HG03139 (cell line): Measurements from ENCODE around the gene NDOR1.

Experiments
- ATAC-seq: cut with Tn5 transposase; IDR thresholded peaks from one replicate; pipeline ENCODE4 v1.9.1; 2021; ENCODE audit not compliant: unreplicated experiment

Gene NDOR1

DNA sequence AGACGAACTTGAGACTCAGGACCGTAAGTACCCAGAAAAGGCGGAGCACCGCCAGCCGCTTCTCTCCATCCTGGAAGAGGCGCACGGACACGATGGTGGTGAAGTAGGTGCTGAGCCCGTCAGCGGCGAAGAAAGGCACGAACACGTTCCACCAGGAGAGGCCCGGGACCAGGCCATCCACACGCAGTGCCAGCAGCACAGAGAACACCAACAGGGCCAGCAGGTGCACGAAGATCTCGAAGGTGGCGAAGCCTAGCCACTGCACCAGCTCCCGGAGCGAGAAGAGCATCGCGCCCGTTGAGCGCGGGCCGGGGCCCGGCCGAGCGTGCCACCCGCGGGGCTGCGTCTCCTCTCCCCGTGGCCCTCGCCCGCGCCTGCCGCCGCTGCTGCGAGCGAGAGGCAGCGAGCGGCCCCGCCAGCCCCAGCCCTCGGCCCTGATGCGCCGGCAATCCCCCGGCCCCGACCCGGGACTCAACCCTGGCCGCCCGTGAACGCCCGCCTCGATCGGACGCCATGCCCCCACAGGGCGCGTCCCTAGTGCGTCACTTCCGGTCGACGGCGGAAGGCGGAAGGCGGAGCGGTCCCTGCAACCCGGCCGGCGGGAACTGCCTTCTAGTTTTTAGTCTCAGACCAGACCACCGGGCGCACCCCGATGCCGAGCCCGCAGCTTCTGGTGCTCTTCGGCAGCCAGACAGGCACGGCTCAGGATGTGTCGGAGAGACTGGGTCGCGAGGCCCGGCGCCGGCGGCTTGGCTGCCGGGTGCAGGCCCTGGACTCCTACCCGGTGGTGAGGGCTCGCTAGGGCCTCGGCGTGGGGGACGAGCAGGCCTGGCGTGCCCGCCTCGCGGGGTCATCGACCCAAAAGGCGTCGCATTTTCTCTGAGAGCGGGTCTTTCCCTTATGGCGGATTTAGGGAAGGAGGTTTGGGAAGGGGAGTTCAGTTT is at the start of gene NDOR1, which contains the start of gene TMEM203:
Gene NDOR1, plus strand, starts transcription at position 575 of the 944 bp plus-strand sequence. Its CDS starts 78 bp downstream, at position 653.
Gene TMEM203, minus strand, starts transcription at position 523 of the 944 bp plus-strand sequence. Its CDS starts 234 bp downstream, at position 289.
- ATAC-seq: no peak

DNA sequence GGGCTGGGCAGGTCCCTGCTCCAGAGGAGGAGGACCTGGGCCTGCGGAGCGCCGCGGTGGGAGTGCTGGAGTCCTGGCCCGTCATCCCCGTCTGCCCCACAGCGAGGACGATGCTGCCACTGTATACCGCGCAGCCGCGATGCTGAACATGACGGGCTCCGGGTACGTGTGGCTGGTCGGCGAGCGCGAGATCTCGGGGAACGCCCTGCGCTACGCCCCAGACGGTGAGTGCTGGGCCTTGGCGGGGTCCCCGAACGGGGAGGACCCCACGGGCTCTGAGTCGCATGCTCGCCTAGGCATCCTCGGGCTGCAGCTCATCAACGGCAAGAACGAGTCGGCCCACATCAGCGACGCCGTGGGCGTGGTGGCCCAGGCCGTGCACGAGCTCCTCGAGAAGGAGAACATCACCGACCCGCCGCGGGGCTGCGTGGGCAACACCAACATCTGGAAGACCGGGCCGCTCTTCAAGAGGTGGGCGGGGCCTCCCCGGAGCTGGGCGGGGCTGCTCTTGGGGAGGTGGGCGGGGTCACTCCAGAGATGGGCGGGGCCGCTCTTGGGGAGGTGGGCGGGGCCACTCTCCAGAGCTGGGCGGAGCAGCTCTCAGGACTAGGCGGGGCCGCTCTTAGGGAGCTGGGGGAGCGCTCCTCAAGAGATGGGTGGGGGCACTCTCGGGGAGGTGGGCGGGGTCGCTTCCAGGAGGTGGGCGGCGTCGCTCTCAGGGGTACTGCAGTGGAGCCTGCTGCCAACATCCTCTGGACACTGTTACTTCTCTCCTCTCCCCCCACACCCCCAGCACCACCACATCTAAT is 48.7 kb upstream of the NDOR1 start:
- ATAC-seq: no peak

DNA sequence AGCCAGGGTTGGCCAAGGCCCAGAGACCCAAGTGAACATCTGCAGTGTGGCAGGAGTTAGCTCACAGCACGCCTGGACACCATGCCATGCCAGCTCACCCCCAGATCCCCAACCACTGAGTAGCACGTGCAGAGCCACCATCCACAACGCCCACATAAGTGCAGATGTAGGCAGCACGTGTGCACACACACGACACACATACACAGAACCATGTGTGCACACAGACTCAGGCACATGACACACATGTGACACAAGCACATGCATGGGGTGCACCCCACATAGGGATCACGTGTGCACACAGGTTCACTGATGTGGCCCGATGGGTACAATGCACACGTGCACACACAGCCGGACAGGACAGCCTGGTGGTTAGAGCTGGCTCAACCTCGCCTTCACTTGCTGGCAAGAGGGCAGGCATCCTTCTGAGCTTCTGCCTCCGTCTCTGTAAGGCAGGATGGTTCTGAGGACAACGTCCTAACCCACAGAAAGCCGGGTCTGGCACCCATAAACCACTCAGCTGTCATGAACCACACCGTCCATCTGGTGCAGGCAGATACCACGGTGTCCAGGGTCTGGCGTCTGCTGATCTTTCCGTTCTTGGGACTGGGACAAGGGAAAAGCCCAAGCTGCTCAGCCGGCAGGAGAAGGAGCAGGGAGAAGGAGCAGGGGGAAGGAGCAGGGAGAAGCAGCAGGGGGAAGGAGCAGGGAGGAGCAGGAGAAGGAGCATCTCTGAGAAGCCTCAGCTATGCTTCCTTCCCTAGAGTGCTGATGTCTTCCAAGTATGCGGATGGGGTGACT is 47.7 kb upstream of the NDOR1 start:
- no peak for ATAC-seq

DNA sequence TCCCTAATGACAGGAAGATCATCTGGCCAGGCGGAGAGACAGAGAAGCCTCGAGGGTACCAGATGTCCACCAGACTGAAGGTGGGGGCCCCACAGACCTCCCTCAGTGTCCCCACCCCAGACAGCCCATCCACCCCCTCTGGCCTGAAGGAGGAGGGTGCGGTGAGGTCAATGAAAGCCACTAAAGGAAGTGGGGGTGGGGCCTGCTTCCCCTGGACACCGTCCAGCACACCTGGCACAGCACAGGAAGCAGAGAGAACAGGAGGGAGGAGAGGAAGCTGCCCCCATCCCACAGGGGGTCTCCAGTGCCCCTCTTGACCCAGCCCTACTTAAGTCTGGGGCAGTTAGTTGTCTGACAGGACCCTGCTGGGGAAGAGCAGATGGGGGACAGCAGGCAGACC is 46.9 kb upstream of the NDOR1 start:
- ATAC-seq: no peak

DNA sequence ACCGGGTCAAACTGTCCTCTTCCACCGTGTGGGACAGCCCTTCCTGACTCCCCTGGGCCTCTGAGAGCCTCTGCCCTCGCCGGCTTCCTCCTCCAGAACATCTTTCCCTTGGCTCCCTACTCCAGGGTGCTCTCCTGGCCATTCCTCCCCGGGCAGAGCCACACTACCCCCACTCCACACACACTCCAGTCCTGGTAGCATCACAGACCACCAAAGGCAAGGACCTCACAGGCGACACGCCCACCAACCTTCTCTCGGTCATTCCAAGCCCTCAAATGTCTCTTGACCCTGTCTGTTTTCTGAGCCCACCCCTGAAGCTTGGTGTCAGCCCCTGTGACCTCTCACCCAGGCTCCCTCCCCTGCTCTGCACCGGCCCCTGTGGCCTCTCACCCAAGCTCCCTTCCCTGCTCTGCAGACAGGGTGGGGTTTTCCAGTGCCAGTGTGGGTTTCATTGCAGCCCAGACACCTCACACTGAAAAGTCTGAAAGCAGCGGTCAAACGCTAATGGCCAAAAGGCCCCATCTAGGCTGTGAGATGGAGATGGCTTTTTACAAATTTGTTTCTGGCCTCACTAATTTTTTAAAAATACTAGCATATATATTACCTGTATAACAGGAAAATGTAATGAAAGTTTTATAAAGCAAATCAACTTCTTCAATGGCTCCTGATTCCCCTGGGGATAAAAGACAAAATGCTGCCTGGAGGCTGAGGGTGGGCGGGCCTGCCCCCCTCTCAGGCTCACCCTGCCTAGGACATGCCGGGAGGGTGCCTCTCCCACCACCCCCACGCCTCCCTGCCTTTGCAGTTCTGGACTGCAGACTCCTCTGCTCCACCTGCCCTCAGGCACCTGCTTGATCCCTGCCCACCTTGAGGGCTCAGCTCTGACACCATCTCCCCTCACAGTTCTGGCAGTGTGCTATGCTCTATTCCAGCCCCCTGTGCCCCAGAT is 46.1 kb upstream of the NDOR1 start:
- no peak for ATAC-seq

DNA sequence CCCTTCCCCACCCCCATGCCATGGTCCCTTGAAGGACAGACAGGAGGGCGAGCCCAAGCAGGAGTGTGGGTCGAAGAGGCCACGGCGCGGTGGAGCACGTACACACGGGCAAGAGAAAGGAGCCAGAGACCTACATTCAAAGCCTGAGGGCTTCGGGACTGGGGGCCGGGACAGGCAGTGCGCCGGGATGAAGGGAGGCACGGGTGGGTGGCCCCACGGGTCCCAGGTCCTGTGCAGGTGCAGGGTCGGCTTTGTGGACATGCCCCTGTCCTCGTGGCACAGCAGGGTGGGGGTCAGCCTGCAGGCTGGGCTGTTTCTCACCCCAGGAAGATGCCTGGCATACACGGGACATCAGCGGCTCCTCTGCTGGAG is 45.5 kb upstream of the NDOR1 start:
- ATAC-seq: no peak

DNA sequence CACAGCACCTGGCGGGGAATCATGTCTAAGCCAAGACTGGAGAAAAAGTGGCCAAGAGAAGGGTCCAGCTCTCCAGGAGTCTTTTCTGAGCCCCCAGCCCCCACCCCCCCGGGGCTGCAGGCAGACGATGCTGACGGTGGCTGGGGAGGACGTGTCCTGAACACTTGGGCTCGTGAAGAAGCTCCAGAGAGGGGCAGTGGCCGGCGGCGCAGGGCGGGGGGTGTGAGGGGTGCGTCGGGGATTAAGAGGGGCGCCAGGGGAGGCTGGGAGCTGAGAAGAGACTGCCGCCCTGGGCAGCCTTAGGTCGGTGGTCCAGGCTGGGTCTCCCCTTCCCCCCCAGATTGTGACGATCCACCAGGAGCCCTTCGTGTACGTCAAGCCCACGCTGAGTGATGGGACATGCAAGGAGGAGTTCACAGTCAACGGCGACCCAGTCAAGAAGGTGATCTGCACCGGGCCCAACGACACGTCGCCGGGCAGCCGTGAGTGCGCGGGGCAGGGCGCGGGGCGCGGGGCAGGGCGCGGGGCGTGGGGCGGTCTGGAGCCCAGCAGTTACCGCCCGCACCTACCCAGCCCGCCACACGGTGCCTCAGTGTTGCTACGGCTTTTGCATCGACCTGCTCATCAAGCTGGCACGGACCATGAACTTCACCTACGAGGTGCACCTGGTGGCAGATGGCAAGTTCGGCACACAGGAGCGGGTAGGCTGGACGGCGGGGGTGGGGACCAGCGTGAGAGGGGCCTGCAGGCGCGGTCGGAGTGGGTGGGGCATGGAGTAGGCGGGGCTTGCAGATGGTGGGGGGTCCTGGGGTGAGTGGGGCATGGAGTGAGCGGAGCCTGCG is 44.6 kb upstream of the NDOR1 start:
- no peak for ATAC-seq

DNA sequence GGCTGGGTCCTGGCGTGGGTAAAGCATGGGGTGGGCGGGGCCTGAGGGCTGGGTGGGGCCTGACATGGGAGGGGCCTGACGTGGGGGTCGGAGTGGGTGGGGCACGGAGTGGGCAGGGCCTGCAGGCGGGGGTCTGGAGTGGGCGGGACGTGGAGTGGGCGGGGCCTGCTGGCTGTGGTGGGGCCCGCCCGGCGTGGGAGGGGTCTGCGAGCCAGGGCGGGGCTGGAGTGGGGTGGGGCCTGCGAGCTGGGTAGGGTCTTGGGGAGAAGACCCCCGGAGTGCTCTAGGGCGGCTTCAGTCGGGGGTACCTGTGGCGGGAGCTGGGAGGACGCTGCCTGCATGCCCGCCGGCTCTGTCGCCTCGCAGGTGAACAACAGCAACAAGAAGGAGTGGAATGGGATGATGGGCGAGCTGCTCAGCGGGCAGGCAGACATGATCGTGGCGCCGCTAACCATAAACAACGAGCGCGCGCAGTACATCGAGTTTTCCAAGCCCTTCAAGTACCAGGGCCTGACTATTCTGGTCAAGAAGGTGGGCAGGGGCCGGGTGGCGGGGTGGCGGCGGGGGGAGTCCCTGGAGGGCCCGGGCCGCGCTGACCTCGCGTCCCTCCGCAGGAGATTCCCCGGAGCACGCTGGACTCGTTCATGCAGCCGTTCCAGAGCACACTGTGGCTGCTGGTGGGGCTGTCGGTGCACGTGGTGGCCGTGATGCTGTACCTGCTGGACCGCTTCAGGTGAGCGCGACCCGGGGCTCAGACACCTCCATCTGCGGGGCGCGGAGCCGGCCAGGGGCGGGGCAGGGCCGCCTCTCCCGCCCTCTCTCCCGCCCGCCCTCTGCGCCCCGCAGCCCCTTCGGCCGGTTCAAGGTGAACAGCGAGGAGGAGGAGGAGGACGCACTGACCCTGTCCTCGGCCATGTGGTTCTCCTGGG is 43.7 kb upstream of the NDOR1 start:
- no peak for ATAC-seq

DNA sequence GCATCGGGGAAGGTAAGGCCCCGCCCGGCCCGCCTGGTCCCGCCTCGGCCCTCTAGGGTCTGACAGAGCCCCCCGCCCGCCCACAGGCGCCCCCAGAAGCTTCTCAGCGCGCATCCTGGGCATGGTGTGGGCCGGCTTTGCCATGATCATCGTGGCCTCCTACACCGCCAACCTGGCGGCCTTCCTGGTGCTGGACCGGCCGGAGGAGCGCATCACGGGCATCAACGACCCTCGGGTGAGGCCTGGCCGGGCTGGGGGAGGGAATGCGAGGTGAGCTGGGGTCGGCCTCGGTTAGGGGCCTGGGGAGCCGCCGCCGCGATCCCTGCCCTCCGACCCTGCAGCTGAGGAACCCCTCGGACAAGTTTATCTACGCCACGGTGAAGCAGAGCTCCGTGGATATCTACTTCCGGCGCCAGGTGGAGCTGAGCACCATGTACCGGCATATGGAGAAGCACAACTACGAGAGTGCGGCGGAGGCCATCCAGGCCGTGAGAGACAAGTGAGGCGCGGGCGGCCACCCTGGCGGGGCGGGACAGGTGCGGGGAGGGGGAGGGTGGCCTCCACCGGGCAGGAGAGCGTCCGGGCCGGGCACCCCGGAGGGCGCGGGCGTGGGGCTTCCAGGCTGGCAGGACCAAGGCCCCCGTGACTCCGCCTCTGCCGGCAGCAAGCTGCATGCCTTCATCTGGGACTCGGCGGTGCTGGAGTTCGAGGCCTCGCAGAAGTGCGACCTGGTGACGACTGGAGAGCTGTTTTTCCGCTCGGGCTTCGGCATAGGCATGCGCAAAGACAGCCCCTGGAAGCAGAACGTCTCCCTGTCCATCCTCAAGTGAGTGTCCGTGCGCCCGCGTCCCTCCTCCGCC is 42.8 kb upstream of the NDOR1 start:
- ATAC-seq: no peak

DNA sequence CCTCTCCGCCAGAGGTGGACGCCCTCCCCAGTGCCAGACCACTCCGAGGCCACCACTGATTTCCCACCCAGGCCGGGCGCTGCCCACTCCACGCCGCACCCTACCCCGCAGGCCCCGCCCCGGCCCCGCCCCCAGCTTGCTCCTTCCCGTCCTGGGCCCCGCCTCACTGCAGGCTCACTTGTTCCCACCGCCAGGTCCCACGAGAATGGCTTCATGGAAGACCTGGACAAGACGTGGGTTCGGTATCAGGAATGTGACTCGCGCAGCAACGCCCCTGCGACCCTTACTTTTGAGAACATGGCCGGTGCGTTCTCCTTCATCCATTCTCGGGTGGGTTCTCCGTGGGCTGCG is 42.2 kb upstream of the NDOR1 start:
- no peak for ATAC-seq

DNA sequence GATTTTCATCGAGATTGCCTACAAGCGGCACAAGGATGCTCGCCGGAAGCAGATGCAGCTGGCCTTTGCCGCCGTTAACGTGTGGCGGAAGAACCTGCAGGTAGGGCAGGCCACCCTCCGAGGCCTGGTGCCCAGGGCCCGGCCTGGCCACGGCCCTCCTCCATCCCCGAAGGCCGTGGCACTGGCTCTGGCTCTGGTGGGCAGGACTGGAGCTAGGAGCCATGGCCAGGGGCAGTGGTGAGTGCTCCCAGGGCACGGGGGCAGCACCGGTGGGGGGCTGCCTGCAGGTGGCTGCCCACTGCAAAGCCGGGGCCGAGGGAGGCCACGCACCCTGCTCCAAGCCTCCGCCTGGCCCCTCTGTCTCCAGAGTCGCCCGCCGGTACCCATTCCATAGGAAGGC is 41.7 kb upstream of the NDOR1 start:
- ATAC-seq: no peak

DNA sequence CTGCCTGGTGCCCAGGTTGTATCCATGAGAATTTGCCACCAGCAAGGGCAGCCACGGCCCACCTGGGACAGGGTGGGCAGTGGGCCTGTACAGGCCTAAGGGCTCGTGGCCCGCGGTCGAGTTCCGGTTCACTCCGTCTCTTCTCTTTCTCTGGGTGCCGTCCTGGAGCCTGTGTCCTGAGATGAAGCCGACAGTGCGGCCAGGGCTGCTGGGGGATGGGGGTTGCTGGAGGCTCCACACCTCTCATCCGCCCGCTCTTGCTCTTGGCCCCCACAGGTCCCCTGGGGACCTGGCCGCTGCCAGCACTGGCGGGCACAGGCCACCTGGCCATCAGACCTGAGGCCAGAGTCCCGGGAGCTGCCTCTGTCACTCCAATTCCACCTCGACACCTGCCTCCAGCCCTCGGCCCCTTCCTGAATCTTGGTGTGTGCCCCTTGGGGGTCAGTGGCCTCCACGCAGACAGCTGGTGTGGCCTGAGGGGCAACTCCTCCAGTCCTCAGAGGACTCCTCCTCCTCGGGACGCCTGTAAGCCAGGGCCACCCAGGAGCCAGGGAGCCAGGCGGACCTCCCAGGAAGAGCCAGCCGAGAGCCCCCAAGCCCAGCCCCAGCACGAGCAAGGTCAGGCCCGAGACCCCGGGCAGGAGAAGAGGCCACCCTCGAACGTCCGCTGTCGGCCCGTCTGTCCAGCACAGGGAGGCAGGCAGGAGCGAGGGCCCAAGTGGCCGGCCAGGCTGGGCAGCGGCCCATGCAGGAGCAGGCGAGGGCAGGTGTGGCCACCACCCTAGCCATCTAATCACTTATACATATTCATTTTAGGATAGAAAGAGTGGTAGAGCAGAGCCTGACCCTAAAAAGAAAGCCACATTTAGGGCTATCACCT is 40.9 kb upstream of the NDOR1 start:
- no peak for ATAC-seq

DNA sequence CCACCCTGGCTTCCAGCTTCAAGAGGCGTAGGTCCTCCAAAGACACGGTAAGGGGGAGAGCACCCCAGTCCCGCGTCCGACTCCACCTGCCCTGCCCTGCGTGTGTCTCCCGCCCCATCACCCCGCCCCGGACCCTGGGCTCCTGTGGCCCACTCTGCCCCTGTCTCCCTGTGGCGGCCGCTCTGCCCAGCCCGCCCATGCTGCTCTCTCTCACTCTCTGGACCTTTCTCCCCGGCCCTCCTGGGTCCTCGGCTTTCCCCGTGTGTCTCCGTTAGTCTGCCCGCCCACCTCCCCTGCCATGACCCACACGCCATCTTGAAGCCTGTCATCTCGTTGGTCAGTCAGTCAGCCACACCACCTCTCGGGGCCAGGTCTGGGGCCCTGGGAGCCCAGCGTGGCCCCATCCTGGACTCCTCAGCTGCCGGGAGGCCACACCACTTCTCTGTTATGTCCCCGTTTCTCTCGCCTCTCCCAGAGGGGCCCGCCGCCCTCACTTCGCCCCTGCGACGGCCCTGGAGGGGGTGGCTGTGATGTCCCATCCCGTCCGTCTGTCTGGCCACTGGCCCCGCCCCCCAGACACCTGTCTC is 40.2 kb upstream of the NDOR1 start:
- ATAC-seq: no peak

DNA sequence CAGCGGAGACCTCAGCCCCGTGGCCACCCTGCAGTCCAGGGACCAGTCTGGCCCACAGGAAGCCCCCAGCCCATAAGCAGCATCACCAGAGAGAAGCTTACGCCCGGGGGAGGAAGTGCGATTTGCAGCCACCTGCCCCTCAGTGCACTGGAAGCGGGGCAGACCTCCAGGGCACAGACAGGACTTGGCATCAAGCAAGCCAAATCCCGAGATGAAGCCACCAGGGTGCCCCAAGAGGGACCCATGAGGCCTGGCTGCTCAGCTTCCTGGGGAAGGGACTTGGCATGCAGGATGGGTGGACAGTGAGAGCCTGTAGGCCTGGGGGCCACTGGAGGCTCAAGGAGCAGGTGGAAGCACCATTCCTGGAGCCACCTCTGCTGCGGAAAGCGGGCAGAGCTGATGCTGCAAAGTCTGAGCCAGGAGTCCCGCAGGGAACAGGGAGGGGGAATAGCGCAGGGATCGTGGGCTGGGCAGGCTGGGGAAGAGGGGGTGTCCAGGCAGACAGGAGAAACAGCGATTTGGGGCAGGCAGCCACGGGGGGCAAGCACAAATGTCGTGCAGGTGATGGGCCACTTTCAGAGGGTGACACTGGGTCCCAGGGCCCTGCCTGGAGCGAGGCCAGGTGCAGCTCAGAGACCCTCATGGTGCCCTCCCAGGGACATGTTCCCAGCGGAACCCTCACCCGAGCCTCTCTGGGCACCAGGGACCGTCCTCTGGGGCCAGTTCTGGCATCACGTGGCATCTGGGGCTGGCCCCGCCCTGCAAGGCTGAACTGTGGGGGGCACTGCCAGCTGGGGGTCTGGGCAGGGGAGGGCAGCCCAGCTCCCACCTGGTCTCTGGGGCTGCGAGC is 38.9 kb upstream of the NDOR1 start:
- ATAC-seq: no peak

DNA sequence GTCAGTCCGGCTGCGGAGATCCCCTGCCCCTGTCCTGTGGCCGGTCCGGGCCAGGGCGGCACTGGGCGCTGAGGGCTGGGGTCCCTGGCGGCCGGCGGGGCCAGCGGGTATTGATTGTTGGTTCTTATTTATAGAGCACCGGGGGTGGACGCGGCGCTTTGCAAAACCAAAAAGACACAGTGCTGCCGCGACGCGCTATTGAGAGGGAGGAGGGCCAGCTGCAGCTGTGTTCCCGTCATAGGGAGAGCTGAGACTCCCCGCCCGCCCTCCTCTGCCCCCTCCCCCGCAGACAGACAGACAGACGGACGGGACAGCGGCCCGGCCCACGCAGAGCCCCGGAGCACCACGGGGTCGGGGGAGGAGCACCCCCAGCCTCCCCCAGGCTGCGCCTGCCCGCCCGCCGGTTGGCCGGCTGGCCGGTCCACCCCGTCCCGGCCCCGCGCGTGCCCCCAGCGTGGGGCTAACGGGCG is 38.2 kb upstream of the NDOR1 start:
- no peak for ATAC-seq
